Activated CD4-positive, alpha-beta T cell treated with anti-CD3 and anti-CD28 coated beads, Interleukin-2, amount 50 U/mL, for 24 hours (primary cell): ENCODE data around the gene PKD2L2.
"Not testable (repeated sequence)": the region's sequence is repeated elsewhere in the genome, so short reads cannot be mapped to it uniquely, and the experiment has no call there.

Experiments
- DNase-seq, 2 donors: peaks; one replicate each; pipeline ENCODE4 v3.0.0-alpha.2; 2020; ENCODE audit warnings: low read depth in 1 of 2, low spot score in 1 of 2

PKD2L2 gene

GRCh38 chr5:137954131-137954879 is 65.0 kb downstream of the PKD2L2 start:
- DNase-seq: no peak

GRCh38 chr5:137957948-137958347 is 68.7 kb downstream of the PKD2L2 start:
- no peak for DNase-seq

- DNase-seq: no peak
Observed at GRCh38 chr5:137959488-137959887, 70.2 kb downstream of the PKD2L2 start.

- no peak for DNase-seq
Observed at GRCh38 chr5:137960141-137960540, 70.9 kb downstream of the PKD2L2 start.

DNA sequence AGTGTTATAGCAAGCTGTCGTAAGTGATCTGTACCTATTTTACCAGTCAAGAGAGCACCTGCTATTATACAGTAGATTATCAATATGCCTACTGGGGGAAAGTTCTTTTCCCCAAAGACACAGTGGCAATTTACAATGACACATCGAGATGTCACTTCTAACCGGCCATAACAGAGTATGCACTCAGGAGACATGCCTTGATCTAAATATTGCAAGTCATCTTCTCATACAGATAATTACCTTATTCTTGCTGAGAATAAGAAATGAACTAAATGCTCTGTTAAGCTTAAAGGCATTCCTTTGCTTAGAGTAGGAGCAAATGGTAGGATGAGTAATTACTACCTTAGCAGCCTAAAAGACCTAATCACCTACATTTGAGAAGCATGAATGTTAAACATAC is 71.6 kb downstream of the PKD2L2 start:
- DNase-seq: no peak

GRCh38 chr5:137970384-137970783 is 81.1 kb downstream of the PKD2L2 start:
- DNase-seq: not testable (repeated sequence)

DNA sequence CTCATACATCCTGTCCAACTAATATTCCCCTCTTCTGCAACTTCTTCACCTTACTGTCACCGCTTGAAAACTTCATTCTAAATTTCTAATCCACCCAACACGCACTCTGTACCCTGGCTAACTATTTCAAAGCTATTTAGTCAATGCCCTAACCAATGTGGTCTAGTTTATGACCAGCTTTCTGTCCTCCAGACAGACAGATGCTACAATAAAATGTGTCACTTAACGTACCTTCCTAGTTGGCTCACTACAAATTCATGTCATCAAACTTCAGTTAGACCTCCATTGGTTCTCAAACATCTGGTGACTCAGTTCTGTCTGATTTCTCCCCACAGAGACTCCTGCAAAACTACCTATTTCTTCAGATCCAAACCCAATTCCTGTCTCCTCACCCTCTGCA is 86.0 kb downstream of the PKD2L2 start:
- no peak for DNase-seq

GRCh38 chr5:137989419-137989818 is 100.2 kb downstream of the PKD2L2 start:
- DNase-seq: no peak
